ENCODE data around the gene UBE2G2. TPM values are rescaled to one million over a fixed set of nuclear protein-coding genes. Genes with fewer than 3 reads are reported as not detected.
"Not testable (repeated sequence)": the region's sequence is repeated elsewhere in the genome, so short reads cannot be mapped to it uniquely, and the experiment has no call there.

UBE2G2 gene
- total RNA-seq, 1 experiment from 2014 or later = 147 TPM

GRCh38 chr21:44835647-44835973 lies 34.0 kb upstream of the UBE2G2 start:
- DNase-seq (ENCODE audit: unreplicated experiment) = no peak
- TF ChIP-seq CTCF (IDR thresholded peaks at IDR 0.05; ENCODE audit: unreplicated experiment) = no peak
- H3K36me3 Mint-ChIP-seq (ENCODE audit: insufficient read depth, unreplicated experiment) = no peaks in the 10 kb centered on the region
- no peak overlapping the region for H3K27ac Mint-ChIP-seq (ENCODE audit: low read depth, unreplicated experiment)
- ChIA-PET POLR2A (no interaction called here), CTCF (no interaction called here)
- peaks cover 9% of the 10 kb centered on the region for H3K27me3 Mint-ChIP-seq (ENCODE audit: insufficient read depth, unreplicated experiment)
- no TSS peak for BruUV-seq (replicated peaks)
- no peaks in the 10 kb centered on the region for H3K9me3 Mint-ChIP-seq (ENCODE audit: unreplicated experiment)
- H3K4me3 Mint-ChIP-seq (ENCODE audit: unreplicated experiment) = no peak overlapping the region
- H3K4me1 Mint-ChIP-seq (ENCODE audit: insufficient read depth, unreplicated experiment) = peaks cover 5% of the 10 kb centered on the region
- intact Hi-C loops (cut with micrococcal nuclease) = no loop called here

GRCh38 chr21:44834951-44835646 lies 33.5 kb upstream of the UBE2G2 start:
- ChIA-PET POLR2A (no interaction called here), CTCF (no interaction called here)
- Mint-ChIP-seq H3K36me3 (ENCODE audit: insufficient read depth, unreplicated experiment) (no peaks in the 10 kb centered on the region), H3K4me3 (ENCODE audit: unreplicated experiment) (no peak overlapping the region), H3K27ac (ENCODE audit: low read depth, unreplicated experiment) (no peak overlapping the region), H3K4me1 (ENCODE audit: insufficient read depth, unreplicated experiment) (peaks cover 5% of the 10 kb centered on the region), H3K27me3 (ENCODE audit: insufficient read depth, unreplicated experiment) (peaks cover 10% of the 10 kb centered on the region), H3K9me3 (ENCODE audit: unreplicated experiment) (no peaks in the 10 kb centered on the region)
- no peak for DNase-seq (ENCODE audit: unreplicated experiment)
- BruUV-seq (replicated peaks) = no TSS peak
- TF ChIP-seq CTCF (IDR thresholded peaks at IDR 0.05; ENCODE audit: unreplicated experiment) = no peak
- intact Hi-C loops (cut with micrococcal nuclease) = no loop called here

GRCh38 chr21:44834231-44834950 lies 32.8 kb upstream of the UBE2G2 start:
- ChIA-PET POLR2A (no interaction called here), CTCF (no interaction called here)
- H3K4me3 Mint-ChIP-seq (ENCODE audit: unreplicated experiment) = no peak overlapping the region
- H3K27ac Mint-ChIP-seq (ENCODE audit: low read depth, unreplicated experiment) = no peak overlapping the region
- no peaks in the 10 kb centered on the region for H3K36me3 Mint-ChIP-seq (ENCODE audit: insufficient read depth, unreplicated experiment)
- H3K4me1 Mint-ChIP-seq (ENCODE audit: insufficient read depth, unreplicated experiment) = peaks cover 5% of the 10 kb centered on the region
- no peak for DNase-seq (ENCODE audit: unreplicated experiment)
- intact Hi-C loops (cut with micrococcal nuclease) = no loop called here
- H3K9me3 Mint-ChIP-seq (ENCODE audit: unreplicated experiment) = no peaks in the 10 kb centered on the region
- peaks cover 10% of the 10 kb centered on the region for H3K27me3 Mint-ChIP-seq (ENCODE audit: insufficient read depth, unreplicated experiment)
- no peak for TF ChIP-seq CTCF (IDR thresholded peaks at IDR 0.05; ENCODE audit: unreplicated experiment)
- no TSS peak for BruUV-seq (replicated peaks)

- BruUV-seq (replicated peaks) = no TSS peak
- Mint-ChIP-seq H3K27ac (ENCODE audit: low read depth, unreplicated experiment) (no peak overlapping the region), H3K36me3 (ENCODE audit: insufficient read depth, unreplicated experiment) (no peaks in the 10 kb centered on the region), H3K4me1 (ENCODE audit: insufficient read depth, unreplicated experiment) (peaks cover 5% of the 10 kb centered on the region), H3K4me3 (ENCODE audit: unreplicated experiment) (no peak overlapping the region), H3K27me3 (ENCODE audit: insufficient read depth, unreplicated experiment) (peaks cover 16% of the 10 kb centered on the region), H3K9me3 (ENCODE audit: unreplicated experiment) (peaks cover 2% of the 10 kb centered on the region)
- DNase-seq (ENCODE audit: unreplicated experiment) = no peak
- intact Hi-C loops (cut with micrococcal nuclease) = no loop called here
- ChIA-PET POLR2A (no interaction called here), CTCF (interaction anchor here (0.9 kb wide), 1 partner anchor 26 kb away, joined by 5 read pairs; no protein-coding TSS in a partner anchor)
- no peak for TF ChIP-seq CTCF (IDR thresholded peaks at IDR 0.05; ENCODE audit: unreplicated experiment)
Observed at GRCh38 chr21:44833663-44834062, 32.0 kb upstream of the UBE2G2 start.

GRCh38 chr21:44832516-44833255 lies 31.1 kb upstream of the UBE2G2 start:
- BruUV-seq (replicated peaks); H3K27ac Mint-ChIP-seq (ENCODE audit: low read depth, unreplicated experiment); H3K4me1 Mint-ChIP-seq (ENCODE audit: insufficient read depth, unreplicated experiment); POLR2A ChIA-PET; H3K36me3 Mint-ChIP-seq (ENCODE audit: insufficient read depth, unreplicated experiment); H3K4me3 Mint-ChIP-seq (ENCODE audit: unreplicated experiment); intact Hi-C loops (cut with micrococcal nuclease); DNase-seq (ENCODE audit: unreplicated experiment): not testable (repeated sequence)
- Mint-ChIP-seq H3K27me3 (ENCODE audit: insufficient read depth, unreplicated experiment) (peaks cover 25% of the 10 kb centered on the region), H3K9me3 (ENCODE audit: unreplicated experiment) (peaks cover 12% of the 10 kb centered on the region)
- CTCF ChIA-PET = interaction anchor here (0.9 kb wide), 1 partner anchor 25 kb away, joined by 5 read pairs; no protein-coding TSS in a partner anchor
